GF-D8 (cell line): ENCODE data around the gene ISOC2.
A peak's percentile ranks its signal among the peaks of the same experiment; 100 is the strongest.

Source experiments
- DNase-seq: peaks from one replicate; lab custom pipeline; 2025; lab: John Stamatoyannopoulos, UW

ISOC2 gene

DNA sequence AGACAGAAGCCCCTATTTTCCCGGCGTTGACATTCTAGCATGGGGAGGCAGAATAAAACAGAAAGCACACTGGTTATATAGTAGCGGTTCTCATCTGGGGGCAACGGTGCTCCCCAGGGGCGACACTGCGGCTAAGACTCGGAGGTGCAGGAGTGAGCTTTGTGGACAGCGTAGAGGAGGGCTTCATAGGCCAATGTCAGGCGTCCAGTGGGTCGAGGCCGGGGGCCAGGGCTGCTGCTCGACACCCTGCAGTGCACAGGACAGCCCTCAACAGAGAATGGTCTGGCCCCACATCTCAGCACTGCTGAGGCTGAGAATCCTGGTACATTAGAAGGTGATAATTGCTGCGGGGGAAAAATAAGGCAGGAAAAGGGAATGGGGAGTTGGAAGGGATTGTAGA is 16.5 kb upstream of the ISOC2 start:
- DNase-seq = no peak

DNA sequence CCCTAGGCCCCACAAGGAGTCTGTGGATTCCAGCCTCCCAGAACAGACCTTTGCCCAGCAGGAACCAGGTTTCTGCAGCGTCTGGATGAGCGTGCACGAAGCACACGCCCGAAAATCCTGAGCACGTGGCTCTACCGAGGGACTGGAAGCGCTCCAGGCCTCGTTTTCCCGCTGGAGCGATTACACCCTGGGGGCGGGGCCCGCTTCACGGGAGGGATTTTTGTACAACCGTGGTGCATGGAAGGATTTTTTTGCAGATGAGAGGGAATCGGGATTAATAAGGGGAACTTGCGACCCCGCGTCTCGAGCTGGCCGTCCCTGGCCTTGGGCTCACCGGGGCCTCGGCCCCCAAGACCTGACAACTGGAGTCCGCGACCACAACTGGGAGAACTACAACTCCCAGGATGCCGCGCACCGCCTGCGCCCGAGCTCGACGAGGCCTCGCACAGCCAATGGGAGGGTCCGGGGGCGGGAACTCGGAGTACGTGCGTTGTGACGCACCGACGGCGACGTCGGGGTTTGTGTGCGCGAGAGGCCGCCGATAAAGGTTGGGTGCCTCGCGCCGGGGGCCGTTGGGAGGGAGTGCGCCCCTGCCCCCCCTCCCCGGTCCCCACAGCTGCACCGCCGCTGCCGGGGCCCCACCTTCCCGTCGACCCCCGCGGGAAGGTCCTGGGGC is 14.8 kb upstream of the ISOC2 start, which contains the start of gene ZNF628:
Gene ZNF628 (plus strand): TSS at position 518 of the 676 bp plus-strand sequence. CDS start 3,294 bp downstream, outside the sequence.
- DNase-seq = peak; percentile 93

DNA sequence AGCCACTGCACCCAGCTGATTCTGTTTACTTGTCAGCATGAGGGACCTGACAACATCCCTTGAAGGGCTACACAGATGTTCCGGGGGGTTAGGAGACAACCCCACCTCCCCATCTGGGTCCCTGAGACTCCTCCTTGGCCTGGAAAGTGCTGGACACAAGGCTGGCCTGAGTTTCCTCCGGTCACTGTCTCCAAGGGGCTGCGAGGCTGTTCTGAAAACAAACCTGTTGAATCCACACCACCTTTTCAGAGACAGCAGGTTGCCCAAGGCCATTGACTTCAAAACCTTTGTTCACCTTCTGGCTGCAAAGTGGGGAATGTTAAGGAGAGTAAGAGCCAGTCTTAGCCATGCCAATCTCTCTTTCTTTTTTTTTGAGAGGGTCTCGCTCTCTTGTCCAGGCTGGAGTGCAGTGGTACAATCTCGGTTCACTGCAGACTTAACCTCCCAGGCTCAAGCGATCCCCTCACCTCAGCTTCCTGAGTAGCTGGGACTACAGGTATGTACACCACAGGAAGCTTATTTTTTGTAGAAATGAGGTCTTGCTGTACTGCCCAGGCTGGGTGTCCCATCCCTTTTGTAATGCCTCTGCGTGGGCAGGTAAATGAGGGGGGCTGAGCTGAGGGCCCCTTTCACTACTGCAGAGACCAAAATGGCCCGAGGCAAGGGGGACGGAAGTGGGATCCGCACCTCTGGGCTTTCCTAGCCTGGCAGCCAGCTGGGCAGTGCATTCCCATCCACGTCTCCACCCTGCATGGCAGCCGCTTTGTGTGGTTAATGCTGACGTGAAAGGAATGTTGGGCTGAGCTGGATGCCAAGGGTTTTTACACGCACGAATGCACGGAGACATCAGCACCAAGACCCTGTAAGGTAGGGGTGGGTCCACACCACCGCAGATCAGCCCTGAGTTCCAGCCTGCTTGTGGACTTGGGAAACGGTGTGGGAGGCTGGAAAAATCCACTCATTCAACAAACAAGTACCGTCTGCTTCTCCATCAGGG is 13.1 kb upstream of the ISOC2 start:
- DNase-seq = no peak

DNA sequence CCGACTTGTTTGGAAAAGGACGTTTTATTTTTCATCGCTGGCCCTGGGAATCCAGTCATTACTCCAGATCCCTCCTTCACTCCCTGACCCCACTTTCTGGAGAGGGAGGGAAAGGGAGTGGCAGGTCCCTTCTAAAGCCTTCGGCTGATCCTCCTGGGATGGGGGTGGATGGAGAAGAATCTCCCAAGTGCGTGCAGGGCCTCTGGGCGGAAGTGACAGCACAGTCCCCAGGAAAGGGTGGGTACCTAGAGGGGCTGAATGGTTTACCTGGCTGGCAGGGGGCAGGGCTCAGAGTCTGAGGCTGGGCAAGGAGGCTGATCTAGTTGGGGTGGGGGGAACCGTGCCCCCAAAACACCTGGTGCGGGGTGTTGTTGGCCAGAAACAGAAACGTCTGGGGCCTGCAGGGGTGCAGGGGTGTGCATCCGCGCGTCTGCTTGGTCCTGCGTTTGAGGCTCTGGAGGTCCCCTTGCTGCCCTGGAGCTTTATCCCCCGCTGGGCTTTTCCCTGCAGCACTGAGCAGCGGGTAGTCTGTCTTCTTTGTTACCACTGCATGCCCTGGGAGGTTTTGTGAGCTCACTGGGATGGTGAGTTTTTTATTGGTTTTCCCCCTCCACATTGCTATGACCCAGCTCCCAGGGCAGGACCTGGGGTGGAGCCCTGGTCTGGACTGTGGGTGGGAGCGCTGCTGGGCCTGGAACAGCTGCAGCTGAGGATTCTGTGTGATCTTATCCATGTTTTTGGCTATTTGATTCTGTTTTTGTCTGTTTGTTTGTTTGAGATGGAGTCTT is 12.0 kb upstream of the ISOC2 start:
- DNase-seq = no peak

DNA sequence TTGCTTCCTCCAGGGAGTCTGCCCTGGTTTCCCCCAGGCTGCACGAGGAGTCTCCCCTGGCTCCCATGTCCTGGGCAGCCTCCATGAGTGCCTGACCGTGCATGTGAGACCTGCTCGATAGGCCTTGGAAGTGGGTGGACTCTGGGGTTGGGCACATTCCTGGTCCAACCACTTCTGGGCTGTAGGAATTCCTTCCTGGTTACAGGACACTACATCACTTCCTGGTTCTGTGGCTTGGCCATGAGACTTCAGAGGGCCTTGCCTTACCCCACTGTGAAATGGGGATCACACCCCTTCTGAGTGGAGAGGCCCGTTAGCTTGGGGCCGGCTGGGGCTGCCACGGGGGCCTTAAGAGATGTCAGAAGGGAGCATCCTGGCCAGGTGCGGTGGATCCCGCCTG is 11.0 kb upstream of the ISOC2 start:
- DNase-seq = no peak

DNA sequence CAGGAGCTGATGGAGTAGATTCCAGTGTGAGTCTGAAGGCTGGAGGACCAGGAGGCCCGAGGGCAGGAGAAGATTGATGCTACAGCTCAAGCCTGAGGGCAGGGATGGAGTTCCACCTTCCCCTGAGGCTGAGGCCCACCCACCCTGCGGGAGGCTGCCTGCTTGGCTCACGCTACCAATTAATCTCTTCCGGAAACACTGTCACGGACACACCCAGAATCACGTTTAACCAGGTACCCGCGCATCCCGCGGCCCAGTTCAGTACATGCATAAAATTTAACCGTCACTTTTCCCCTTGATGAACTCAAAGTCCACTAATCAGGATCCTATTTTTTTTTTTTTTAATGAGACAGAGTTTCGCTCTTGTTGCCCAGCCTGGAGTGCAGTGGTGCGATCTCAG is 9.8 kb upstream of the ISOC2 start:
- no peak for DNase-seq

DNA sequence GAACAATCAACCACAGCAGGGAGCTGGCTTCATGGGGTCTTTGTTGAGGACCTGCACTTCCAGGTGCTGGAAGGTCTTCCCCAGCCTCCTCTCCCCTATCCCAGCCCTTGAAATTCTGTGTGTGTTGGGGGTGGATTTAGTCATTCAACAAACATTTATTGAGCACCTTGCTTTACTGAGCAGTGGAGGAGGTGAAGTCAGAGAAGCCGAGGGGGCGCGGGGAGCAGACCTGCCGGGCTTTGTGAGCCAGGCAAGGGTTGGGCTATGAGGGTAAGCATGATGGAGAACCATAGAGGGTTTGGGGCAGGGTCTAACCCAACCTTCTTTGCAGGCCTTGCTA is 6.6 kb upstream of the ISOC2 start:
- no peak for DNase-seq

DNA sequence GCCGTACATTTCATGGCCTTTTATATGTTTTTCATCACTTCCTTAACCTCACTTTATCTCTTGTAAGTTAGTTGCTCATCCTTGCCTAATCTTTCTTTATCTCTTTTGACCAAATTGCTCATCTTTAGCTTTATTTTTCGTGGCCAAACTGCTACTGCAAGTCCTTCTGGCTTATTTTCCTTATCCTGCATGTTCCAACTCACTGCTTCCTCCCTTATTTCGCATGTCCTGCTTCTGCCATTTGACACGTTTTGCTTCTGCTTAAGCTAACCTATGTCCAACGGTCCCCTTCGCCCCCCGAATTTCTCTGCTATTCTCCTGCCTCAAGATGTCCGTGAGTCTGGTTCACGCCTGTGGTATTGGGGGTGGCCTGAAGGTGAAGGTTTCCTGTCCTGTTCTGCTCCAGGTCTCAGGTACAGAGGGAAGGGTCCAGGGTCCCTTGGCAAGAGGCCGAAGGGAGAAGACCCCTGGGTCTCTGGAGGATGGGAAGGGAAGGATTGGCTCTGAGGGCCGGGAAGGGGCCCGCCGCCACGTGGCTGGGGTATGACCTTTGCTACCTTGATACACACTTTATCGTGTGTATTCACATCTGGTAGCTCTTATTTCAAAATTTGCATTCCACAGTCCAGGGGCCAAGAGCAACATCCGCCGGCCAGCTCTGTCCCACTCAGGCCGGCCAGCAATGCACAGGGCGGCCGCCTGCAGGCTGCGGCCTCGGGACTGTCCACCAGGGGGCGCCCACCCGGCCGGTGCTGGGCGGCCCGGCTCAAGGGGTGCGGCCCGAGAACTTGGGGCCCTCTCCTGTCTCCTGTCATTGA is 6.0 kb upstream of the ISOC2 start:
- peak; percentile 51 for DNase-seq

DNA sequence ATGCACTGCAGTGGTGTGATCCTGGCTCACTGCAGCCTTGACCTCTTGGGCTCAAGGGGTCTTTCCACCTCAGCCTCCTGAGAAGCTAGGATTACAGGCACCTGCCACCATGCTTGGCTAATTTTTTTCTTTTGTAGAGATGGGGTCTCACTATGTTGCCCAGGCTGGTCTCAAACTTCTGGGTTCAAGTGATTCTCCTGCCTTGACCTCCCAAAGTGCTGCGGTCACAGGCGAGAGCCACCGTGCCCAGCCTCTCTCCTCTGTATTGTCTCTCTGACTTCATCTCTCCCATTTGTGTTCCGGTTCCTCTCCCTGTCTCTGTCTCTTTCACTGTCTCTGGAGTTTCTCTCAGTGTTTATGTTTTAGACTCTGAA is 4.8 kb upstream of the ISOC2 start:
- DNase-seq = no peak

DNA sequence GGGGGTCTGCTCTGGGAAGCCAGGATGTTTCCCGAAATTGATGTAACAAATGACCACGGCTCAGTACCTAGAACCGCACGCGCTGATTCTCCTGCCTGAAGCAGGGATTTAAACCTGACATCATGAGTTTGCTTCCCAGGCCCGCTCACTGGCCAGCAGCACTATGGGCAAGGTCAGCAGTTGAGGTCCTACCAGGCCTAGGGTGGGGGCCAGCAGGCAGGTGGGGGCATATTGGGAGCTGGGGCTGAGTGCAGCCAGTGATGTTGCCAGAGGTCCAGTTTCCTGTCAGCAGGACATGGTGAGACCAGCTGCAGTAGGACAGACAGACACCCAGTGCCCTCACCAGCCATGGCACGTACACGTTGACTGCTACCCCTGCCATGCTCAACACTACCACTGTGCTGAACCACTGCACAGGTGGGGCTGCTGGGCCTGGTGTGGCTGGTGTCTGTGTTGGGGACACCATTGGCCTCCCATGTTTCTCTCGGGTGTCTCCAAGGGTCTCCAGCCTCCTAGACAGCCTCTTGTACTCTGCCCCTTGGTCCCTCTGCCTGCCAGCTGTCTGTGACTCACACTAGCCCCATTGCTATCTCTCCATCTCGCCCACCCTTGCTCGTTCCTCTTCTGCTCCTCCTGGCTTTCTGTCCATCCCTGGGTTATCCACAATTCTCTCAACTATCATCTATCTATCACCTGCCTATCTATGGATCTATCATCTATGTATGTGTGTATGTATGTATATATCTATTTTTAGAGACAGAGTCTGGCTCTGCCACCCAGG is 4.2 kb upstream of the ISOC2 start:
- DNase-seq = no peak

DNA sequence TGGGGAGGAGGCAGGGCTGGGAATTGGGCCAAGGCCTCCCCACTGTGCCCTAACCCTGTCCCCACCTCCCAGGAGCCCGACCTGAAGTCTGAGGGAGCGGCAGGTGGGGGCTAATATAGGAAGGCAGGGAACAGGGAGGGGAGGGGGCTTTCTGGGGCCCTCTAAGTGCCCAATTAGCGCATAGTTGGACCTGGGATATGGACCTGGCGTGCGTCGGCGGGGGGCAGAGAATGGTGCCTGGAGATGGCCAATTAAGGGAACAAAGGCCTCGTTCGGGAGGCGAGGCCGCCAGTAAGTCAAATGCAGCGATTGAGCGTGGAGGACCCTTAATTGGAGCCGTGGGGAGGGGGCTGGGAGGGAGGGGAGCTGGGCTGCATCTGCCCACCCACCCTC is 3.2 kb upstream of the ISOC2 start, which contains the start of gene C19orf85:
Gene C19orf85 (minus strand): TSS at position 90 of the 393 bp plus-strand sequence. CDS start 197 bp downstream, outside the sequence.
- no peak for DNase-seq

DNA sequence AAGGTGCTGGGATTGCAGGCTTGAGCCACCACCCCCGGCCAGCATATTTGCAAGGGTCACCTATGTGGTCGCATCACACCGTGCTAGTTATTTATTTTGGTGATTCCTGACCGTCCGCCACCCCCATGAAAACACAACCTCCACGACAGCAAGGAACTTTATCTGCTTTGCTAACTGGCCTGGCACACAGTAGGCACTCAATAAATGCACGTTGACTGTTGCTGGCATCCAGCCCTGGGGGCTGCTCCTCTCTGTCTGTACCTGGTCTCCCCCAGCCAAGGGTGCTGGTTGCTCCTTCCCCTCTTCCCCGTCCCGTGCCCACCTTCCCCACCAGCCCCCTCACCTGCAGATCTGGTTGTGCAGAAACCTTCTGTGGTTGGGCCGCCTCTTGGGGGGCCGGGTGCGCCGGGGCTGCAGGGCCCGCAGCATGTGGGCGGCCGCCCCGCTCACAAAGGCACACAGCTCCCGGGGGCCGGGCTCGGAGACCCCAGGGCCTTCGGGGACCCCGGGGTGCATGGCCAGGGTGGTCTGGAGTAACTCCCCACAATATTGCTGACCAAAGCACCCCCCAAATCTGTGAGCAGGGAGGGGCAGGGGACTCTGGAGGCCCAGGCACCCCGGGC is 2.7 kb upstream of the ISOC2 start:
- DNase-seq = no peak

DNA sequence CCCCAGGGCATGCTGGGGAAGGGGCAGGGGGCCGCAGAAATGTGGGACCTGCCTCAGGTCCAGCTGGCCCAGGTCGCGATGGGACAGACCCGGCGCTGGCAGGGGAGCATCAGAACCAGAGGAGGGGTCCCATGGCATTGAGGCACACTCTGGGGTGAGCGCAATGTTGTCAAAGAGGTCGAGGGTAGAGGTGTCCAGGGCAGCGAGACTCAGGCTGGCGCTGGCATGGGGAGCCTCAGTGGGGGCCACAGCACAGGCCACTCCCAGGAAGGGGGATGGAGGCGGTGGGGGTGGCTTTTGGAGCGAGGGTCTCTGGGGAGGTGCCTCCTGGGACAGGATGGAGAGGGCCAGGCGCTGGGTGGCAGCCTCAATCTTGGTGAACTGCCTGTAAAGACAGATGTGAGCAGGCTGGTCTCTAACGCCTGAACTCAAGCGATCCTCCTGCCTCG is 2.2 kb upstream of the ISOC2 start:
- DNase-seq = no peak

DNA sequence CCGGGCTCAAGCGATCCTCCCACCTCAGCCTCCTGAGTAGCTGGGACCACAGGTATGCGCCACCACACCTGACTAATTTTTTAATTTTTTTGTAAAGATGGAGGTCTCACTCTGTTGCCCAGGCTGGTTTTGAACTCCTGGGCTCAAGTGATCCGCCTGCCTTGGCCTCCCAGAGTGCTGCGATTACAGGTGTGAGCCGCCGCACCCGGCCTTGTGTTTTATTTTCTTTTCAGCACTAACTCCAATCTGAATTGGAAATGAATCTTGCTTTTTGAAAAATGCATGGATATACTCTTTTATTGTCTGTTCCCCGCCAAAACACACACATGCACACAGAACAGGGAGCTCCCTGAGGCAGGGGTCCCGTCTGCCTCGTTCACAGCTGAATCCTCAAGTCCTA is 1.3 kb upstream of the ISOC2 start:
- no peak for DNase-seq

DNA sequence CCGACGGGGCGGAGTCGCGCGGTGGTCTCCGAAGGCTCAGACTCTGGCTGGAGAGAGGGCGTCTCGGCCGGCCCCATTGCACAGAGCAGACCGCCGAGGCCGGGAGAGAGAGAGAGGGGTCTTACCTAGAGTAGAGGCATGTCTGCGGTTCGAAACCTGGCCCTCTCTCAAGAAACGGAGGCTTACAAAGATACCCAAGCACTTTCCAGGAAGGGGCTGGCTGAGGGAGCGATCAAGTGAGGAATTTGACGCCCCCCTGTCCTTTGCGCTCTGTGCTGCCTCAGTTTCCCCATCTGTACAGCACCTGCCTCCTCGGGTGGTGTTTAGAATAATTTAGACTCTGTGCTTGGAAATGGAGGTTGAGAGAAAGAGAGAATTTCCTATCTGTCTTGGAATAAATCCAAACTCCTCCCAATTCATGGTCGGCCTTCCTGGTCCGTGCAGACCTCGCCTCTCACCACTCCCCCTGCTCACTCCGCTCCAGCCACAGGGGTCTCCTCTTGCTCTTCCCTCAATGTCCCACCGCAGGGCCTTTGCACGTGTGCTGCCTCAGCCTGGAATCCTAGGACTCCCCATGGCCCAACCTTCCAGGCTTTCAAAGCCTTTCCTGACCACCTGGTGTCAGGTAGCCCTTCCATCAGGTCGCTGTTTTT is 658 bp upstream of the ISOC2 start:
- no peak for DNase-seq

DNA sequence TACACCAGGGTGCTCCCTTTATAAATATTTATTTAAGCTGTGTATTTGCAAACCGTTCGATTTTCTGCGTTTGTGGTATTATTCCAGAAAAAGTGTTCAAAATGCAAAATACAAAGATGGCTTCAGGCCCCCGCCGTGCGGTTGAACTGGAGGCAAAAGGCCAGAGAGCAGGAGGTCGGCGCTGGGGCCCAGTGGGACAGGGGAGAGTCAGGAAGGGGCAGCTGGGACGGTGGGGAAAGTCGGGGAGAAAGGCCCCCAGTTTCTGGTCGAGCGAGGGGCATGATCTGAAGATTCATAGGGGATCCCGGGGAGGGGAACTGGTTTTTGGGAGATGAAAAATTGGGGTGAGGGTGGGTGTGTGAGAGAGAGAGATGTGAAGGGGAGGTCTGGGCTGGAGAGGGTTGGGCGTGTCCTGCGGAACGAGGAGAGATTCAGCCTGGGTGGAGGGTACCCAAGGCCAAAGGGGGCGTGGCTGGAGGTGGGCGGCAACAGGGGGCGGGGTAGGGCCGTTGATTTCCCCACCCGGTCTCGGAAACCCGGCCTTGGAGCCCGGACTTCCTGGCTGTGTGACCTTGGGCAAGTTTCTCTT is 678 bp downstream of the ISOC2 start:
- DNase-seq = peak; percentile 22

DNA sequence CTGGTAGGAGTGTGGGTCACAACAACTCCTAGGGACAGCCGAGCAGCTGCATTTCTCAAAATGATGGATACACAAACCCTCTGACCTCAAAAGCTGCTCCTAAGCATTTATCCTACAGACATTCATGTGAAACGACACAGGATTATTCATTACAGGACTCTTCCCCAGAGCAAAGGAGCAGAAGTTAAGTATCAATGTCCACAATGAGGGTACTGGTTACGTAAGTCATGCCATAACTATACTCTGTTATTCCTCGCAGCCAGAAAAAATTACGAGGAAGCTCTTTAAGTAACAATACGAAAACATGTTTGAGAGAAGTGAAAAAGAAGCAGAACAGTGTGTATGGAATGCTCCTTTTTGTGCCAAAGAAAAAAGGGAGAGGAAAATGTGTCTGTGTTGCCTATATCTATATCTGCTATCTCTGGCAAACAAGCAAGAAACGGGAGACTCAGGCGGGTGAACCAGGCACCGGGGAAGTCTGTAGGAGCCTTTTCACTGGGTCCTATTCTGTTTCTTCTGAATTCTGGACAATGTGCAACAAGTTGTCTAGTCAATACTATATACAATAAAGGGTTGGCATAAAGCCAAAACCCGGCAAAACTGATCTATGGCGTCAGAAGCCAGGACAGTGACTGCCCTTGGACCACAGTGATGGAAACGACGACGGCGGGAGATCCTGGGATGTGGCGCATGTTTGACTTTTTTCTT is 1.3 kb downstream of the ISOC2 start:
- DNase-seq = no peak

DNA sequence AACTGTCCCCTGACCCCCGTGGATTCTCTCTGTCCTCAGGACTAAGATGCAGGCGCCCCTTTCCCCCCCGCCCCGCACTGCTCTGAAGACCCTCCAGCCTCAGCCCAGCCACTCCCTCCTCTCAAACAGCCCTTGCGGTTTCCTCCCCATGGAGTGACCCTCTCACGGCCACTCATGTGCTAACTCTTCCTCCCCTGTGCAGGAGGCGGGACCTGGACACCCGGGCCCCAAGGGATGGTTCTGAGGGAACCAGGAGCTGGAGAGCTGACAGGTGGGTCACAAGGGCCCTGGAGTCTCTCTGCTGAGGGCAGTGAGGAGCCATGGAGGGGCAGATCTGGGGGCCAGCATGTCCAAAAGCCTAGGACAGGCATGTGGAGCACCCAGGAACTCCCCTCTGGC is 1.9 kb downstream of the ISOC2 start:
- DNase-seq = no peak
